HCT116 (cell line): ENCODE measurements around the gene RAPGEF1. TPM values are rescaled to one million over a fixed set of nuclear protein-coding genes. Genes with fewer than 3 reads are reported as not detected.

Experiments used
- ATAC-seq: fragments of 200-7000 bp; cut with Tn5 transposase; 2 replicates; pipeline ENCODE4 v1.9.1; 2020; ENCODE audit warnings: mild to moderate bottlenecking, moderate library complexity
- BruUV-seq: library from RNA; stranded (reverse); fragments of 400-500 nt; replicated peaks from 2 replicates; lab custom pipeline; 2021; lab: Mats Ljungman, UMichigan
- CTCF ChIA-PET: fragments of 300-600 bp; sonication (Branson Sonifier 250); formaldehyde crosslinking; loops from one replicate; lab custom pipeline; 2021; ENCODE audit warnings: antibody characterized with exemption; lab: Charles Lee
- POLR2A ChIA-PET: fragments of 300-600, 350-600 bp; sonication (Branson Sonifier 250); formaldehyde crosslinking; loops from one replicate; lab custom pipeline; 2021; ENCODE audit warnings: antibody characterized with exemption; lab: Charles Lee
- RAD21 ChIA-PET, 2 experiments: fragments of 300-600 bp; sonication (Branson Sonifier 250); formaldehyde crosslinking; loops; one replicate each; lab custom pipeline; 2023; ENCODE audit warnings: low total read pairs in 2 of 2; ENCODE audit not compliant: uncharacterized antibody in 2 of 2, unreplicated experiment in 2 of 2, low non-redundant PET in 1 of 2; lab: Charles Lee
- DNase-seq: peaks from one replicate; pipeline ENCODE4 v3.0.0-alpha.2; 2010; ENCODE audit warnings: low read depth, low spot score
- H2AFZ ChIP-seq: fragments of 200-600 bp; shearing (Covaris generic), sonication (generic); 2 replicates; pipeline ENCODE4 v1.6.1; 2017; ENCODE audit warnings: low read depth, mixed run types, mixed read lengths, antibody characterized with exemption, low read length; ENCODE audit not compliant: poor library complexity, severe bottlenecking
- H3K27ac ChIP-seq: 2 replicates; pipeline ENCODE4 v1.5.1; 2012; ENCODE audit warnings: low read depth, low read length
- H3K27me3 ChIP-seq: fragments of 200-600 bp; sonication (generic); 2 replicates; pipeline ENCODE4 v1.6.1; 2016; ENCODE audit warnings: mixed run types, low read length, mixed read lengths; ENCODE audit not compliant: insufficient read depth
- H3K36me3 ChIP-seq, 2 experiments: fragments of 200-500 bp in 1 of 2; fragments of 200-600 bp in 1 of 2; sonication (Bioruptor generic) in 1 of 2; sonication (generic) in 1 of 2; 2 replicates each; pipeline versions ENCODE4 v1.5.1 to v1.6.1; 2014 to 2016; ENCODE audit warnings: low read length in 2 of 2, inconsistent platforms in 1 of 2, mixed read lengths in 1 of 2, mixed run types in 1 of 2; ENCODE audit not compliant: insufficient read depth in 2 of 2, control insufficient read depth in 1 of 2
- H3K4me1 ChIP-seq, 2 experiments: fragments of 200-600 bp in 1 of 2; sonication (generic) in 1 of 2; 2 replicates each; pipeline versions ENCODE4 v1.5.1 to v1.6.1; 2012 to 2017; ENCODE audit warnings: low read length in 2 of 2, inconsistent platforms in 1 of 2, mild to moderate bottlenecking in 1 of 2, mixed read lengths in 1 of 2, mixed run types in 1 of 2, moderate library complexity in 1 of 2; ENCODE audit not compliant: insufficient read depth in 2 of 2, control insufficient read depth in 1 of 2
- H3K4me2 ChIP-seq: fragments of 200-600 bp; sonication (generic); 2 replicates; pipeline ENCODE4 v1.6.1; 2017; ENCODE audit warnings: mixed run types, low read length, mixed read lengths
- H3K4me3 ChIP-seq, 2 experiments: fragments of 200-600 bp in 1 of 2; sonication (generic) in 1 of 2; replicated peaks in 1 of 2; 2 replicates each; pipeline ENCODE4 v1.5.1; 2011 to 2016; ENCODE audit warnings: low read length in 2 of 2, control low read depth in 1 of 2, low read depth in 1 of 2, mild to moderate bottlenecking in 1 of 2, mixed read lengths in 1 of 2, mixed run types in 1 of 2
- H3K79me2 ChIP-seq: fragments of 200-600 bp; sonication (generic); 2 replicates; pipeline ENCODE4 v1.6.1; 2017; ENCODE audit warnings: mild to moderate bottlenecking, mixed run types, low read length, moderate library complexity, mixed read lengths; ENCODE audit not compliant: insufficient read depth
- H3K9ac ChIP-seq: fragments of 200-600 bp; sonication (generic); 2 replicates; pipeline ENCODE4 v1.6.1; 2016; ENCODE audit warnings: low read length, mixed read lengths
- H3K9me2 ChIP-seq: fragments of 200-600 bp; sonication (generic), shearing (Covaris generic); 2 replicates; pipeline ENCODE4 v1.6.1; 2017; ENCODE audit warnings: mixed run types, mild to moderate bottlenecking, moderate library complexity; ENCODE audit not compliant: insufficient read depth
- H3K9me3 ChIP-seq, 2 experiments: fragments of 200-500 bp in 1 of 2; fragments of 200-600 bp in 1 of 2; sonication (Bioruptor generic) in 1 of 2; sonication (generic) in 1 of 2; 2 replicates each; pipeline ENCODE4 v1.6.1; 2014 to 2017; ENCODE audit warnings: low read length in 2 of 2, mixed read lengths in 2 of 2, inconsistent platforms in 1 of 2, low read depth in 1 of 2, mild to moderate bottlenecking in 1 of 2, mixed run types in 1 of 2, moderate library complexity in 1 of 2; ENCODE audit not compliant: control insufficient read depth in 1 of 2, insufficient read depth in 1 of 2
- H4K20me1 ChIP-seq: fragments of 200-600 bp; sonication (generic), shearing (Covaris generic); 2 replicates; pipeline ENCODE4 v1.6.1; 2017; ENCODE audit warnings: mixed run types, mild to moderate bottlenecking, moderate library complexity; ENCODE audit not compliant: insufficient read depth
- EGR1 ChIP-seq: IDR thresholded peaks from 2 replicates; pipeline ENCODE4 v1.6.1; 2012; ENCODE audit warnings: low read depth
- EZH2 ChIP-seq: fragments of 200-600 bp; sonication (generic); IDR thresholded peaks from 2 replicates; pipeline ENCODE4 v1.6.1; 2017; ENCODE audit warnings: antibody characterized with exemption, mixed run types
- EZH2phosphoT487 ChIP-seq: fragments of 200-600 bp; IDR thresholded peaks from 2 replicates; pipeline ENCODE4 v1.6.1; 2018; ENCODE audit warnings: antibody characterized with exemption, borderline replicate concordance
- POLR2A ChIP-seq: IDR thresholded peaks from 2 replicates; pipeline ENCODE4 v1.7.0; 2011; ENCODE audit warnings: borderline replicate concordance; ENCODE audit not compliant: insufficient read depth, insufficient read length; ENCODE audit errors: extremely low read depth
- POLR2AphosphoS5 ChIP-seq: IDR thresholded peaks from 2 replicates; pipeline ENCODE4 v1.6.1; 2011; ENCODE audit warnings: mild to moderate bottlenecking, low read depth, low read length, moderate library complexity
- SIN3A ChIP-seq: IDR thresholded peaks from 2 replicates; pipeline ENCODE4 v1.6.1; 2012; ENCODE audit warnings: low read depth
- SP1 ChIP-seq: IDR thresholded peaks from 2 replicates; pipeline ENCODE4 v1.6.1; 2012; ENCODE audit warnings: low read depth
- SRF ChIP-seq: IDR thresholded peaks from 2 replicates; pipeline ENCODE4 v1.6.1; 2012; ENCODE audit warnings: low read depth
- TCF7L2 ChIP-seq: IDR thresholded peaks from 2 replicates; pipeline ENCODE4 v1.7.0; 2011; ENCODE audit warnings: borderline replicate concordance, inconsistent platforms; ENCODE audit not compliant: insufficient read depth, insufficient read length; ENCODE audit errors: extremely low read depth
- YY1 ChIP-seq: IDR thresholded peaks from 2 replicates; pipeline ENCODE4 v1.6.1; 2011; ENCODE audit warnings: low read length, low read depth, moderate library complexity, mild to moderate bottlenecking; ENCODE audit not compliant: insufficient replicate concordance; ENCODE audit errors: extremely low read depth
- ZFX ChIP-seq: fragments of 450-650 bp; IDR thresholded peaks from 2 replicates; pipeline ENCODE4 v1.6.1; 2017
- intact Hi-C: fragments of 100-400 bp; cut with micrococcal nuclease; formaldehyde crosslinking; loops from 2 replicates; pipeline ENCODE4 v1.10.0; 2022
- total RNA-seq: library from RNA; stranded (reverse); gene quantifications from one replicate; pipeline ENCODE4 v1.2.1, GENCODE V29; 2021; ENCODE audit not compliant: unreplicated experiment
- TF ChIP-seq, protein P1 (sequence below): IDR thresholded peaks from 2 replicates; pipeline ENCODE4 v1.6.1; 2012; ENCODE audit warnings: low read depth
- TF ChIP-seq, protein P2 (sequence below): IDR thresholded peaks from 2 replicates; pipeline ENCODE4 v1.6.1; 2012
- TF ChIP-seq, protein P3 (sequence below): IDR thresholded peaks from 2 replicates; pipeline ENCODE4 v1.6.1; 2012

The RAPGEF1 gene
- total RNA-seq, 1 experiment from 2014 or later, result 43.0 TPM

DNA sequence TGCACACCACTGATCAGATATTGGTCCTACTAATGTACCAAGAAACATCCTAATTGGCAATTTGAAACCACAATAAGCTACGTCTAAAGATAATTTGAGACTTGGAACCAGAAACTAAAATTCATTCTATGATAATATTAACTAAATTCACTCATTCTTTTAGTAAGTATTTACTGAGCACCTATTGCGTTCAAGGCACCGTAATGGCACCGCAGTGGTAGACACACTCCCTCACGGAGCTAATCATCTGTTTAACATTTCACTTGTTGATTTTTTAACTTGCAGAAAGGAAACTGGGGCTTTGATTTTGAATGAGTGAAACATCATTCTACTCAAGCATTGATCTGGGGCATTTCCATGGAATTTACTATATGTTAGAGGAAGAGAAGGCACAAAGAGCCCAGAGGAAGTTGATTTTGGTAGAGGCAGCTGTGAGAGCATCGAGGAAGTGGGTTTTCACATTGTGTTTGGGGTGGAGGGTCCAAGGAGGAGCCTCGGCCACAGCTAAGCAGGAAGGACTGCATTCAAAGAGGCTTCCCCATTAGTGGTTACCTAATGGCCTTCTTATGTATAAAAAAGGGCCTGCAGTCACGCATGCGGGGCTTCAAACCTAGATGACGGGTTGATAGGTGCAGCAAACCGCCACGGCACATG, 7.1 kb downstream of the RAPGEF1 start (continued):
- TF ChIP-seq, protein P1, sequence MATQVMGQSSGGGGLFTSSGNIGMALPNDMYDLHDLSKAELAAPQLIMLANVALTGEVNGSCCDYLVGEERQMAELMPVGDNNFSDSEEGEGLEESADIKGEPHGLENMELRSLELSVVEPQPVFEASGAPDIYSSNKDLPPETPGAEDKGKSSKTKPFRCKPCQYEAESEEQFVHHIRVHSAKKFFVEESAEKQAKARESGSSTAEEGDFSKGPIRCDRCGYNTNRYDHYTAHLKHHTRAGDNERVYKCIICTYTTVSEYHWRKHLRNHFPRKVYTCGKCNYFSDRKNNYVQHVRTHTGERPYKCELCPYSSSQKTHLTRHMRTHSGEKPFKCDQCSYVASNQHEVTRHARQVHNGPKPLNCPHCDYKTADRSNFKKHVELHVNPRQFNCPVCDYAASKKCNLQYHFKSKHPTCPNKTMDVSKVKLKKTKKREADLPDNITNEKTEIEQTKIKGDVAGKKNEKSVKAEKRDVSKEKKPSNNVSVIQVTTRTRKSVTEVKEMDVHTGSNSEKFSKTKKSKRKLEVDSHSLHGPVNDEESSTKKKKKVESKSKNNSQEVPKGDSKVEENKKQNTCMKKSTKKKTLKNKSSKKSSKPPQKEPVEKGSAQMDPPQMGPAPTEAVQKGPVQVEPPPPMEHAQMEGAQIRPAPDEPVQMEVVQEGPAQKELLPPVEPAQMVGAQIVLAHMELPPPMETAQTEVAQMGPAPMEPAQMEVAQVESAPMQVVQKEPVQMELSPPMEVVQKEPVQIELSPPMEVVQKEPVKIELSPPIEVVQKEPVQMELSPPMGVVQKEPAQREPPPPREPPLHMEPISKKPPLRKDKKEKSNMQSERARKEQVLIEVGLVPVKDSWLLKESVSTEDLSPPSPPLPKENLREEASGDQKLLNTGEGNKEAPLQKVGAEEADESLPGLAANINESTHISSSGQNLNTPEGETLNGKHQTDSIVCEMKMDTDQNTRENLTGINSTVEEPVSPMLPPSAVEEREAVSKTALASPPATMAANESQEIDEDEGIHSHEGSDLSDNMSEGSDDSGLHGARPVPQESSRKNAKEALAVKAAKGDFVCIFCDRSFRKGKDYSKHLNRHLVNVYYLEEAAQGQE, result no peak
- TF ChIP-seq POLR2A, result no peak
- TF ChIP-seq, protein P2, sequence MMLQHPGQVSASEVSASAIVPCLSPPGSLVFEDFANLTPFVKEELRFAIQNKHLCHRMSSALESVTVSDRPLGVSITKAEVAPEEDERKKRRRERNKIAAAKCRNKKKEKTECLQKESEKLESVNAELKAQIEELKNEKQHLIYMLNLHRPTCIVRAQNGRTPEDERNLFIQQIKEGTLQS, result no peak
- TF ChIP-seq TCF7L2, result no peak

DNA sequence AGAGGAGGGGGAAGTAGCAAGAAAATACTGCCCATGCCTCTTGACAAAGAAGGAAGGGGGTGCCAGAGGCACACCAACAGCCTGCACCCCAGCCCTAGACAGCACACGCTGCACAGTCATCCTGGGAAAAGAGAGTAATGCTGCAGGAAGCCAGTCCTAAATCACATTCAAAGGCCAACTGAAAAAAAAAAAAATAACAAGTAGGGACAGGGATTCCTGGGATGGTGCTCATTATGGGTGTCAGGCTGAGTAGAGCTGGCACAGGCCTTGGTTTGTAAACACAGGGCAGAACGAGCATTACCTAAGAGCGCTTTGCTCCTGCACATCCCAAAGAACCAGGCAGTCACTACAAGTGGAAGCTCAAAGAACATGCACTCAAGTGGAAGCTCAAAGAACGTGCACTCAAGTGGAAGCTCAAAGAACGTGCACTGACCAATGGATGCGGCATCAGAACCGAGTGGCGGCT, 7.8 kb downstream of the RAPGEF1 start:
- Histone ChIP-seq H3K36me3 (0 out of 4 replicates have a peak, but pooled peaks cover 0 to 2% of the 10 kb centered on the region in 2 experiments), H2AFZ (no peak overlapping the region)
- no peak for TF ChIP-seq TCF7L2
- TF ChIP-seq SRF, result no peak
- TF ChIP-seq EZH2, result no peak
- no peak for TF ChIP-seq POLR2AphosphoS5
- TF ChIP-seq EGR1, result no peak
- no peak for TF ChIP-seq YY1
- TF ChIP-seq, protein P3, sequence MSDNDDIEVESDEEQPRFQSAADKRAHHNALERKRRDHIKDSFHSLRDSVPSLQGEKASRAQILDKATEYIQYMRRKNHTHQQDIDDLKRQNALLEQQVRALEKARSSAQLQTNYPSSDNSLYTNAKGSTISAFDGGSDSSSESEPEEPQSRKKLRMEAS, result no peak
- no peak for TF ChIP-seq ZFX
- TF ChIP-seq EZH2phosphoT487, result no peak
- no peak for TF ChIP-seq SP1
- TF ChIP-seq SIN3A, result no peak
- TF ChIP-seq, all 23 proteins: peak for 0
- DNase-seq (no peak), ATAC-seq (no peak)
- Histone ChIP-seq H3K27me3 (no peaks in the 10 kb centered on the region), H3K9me3 (no peaks in the 10 kb centered on the region), H3K27ac (no peak overlapping the region), H3K9me2 (no peaks in the 10 kb centered on the region), H3K9ac (no peak overlapping the region), H3K79me2 (peaks cover 88% of the 10 kb centered on the region), H3K4me2 (no peak overlapping the region), H3K4me3 (no peak overlapping the region), H3K4me1 (peaks cover 30 to 49% of the 10 kb centered on the region in 2 experiments), H4K20me1 (no peaks in the 10 kb centered on the region)
- intact Hi-C loops, result no loop called here
- BruUV-seq, result no TSS peak
- ChIA-PET CTCF (no interaction called here), POLR2A (interaction anchor here (1.1 kb wide), 1 partner anchor 54 kb away, joined by 3 read pairs; no protein-coding TSS in a partner anchor), RAD21 (interaction anchor here in 1 of 2 experiments (0.6 kb wide), 1 partner anchor 397 kb away, joined by 4 read pairs; no protein-coding TSS in a partner anchor)
